Gastroesophageal sphincter (tissue), 3 donors: ENCODE data around the gene CDKN2AIPNL.

Source experiments
- EP300 ChIP-seq: sonication (generic); formaldehyde crosslinking; IDR thresholded peaks from one replicate; pipeline ENCODE4 v1.6.1; 2017; ENCODE audit warnings: antibody characterized with exemption, mild to moderate bottlenecking
- POLR2A ChIP-seq, 2 donors: fragments of 450-650 bp; IDR thresholded peaks; one replicate each; pipeline ENCODE4 v1.6.1; 2017; ENCODE audit warnings: antibody characterized with exemption in 2 of 2, mild to moderate bottlenecking in 2 of 2, moderate library complexity in 1 of 2
- TF ChIP-seq, protein P1 (sequence below), 4 experiments: fragments of 200-600 bp in 2 of 4; fragments of 450-650 bp in 2 of 4; sonication (generic) in 1 of 4; IDR thresholded peaks; one replicate each; pipeline ENCODE4 v1.5.1; 2017 to 2019; ENCODE audit warnings: antibody characterized with exemption in 4 of 4, mild to moderate bottlenecking in 2 of 4, moderate library complexity in 2 of 4

DNA sequence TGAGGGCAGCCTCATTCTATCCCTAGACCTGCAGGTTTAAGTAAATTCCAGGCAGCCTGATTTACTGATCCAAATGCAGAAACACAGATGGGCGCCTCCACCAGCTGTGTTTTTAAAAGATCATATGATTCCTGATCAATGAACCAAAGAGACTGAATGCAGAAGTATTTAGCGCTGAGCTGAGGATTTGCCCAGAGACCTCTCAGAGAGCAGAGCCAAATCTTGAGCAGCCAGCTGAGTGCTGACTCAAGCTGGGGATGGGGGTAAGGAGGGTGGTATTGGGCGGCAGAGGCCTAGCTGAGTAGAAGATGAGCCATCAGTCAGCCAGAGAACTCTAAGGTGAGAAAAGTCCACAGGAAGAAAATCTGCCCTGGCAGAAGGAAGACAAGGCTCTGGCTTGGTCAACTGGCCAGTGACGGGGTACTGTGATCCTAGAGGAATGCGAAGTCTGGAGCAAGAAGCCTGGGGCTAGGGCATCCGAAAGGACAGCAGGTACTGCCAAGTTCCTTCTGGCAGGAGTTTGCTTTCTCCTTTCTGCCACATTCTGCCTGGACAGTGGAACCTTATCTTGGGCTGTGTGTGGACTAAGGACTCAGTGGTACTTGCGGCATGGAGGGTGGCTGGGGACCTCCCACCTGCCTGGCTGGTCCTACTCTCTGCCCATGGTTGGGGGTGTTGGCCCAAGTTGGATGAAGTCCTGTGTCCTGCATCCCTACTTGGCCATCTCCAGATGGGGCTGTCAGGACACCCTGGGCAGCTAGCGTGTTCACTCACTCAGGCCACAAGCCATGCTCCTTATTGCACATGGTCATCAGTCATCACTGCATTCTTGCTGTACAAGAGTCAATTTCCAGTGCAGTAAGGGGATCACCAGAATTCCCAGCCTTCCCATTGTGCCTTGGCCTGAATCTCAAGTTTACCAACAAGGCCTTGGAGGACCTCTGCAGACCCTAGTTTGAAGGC, 34.5 kb upstream of the CDKN2AIPNL start:
- TF ChIP-seq POLR2A (IDR thresholded peaks at IDR 0.05) (no peak), EP300 (no peak)
- TF ChIP-seq, protein P1, sequence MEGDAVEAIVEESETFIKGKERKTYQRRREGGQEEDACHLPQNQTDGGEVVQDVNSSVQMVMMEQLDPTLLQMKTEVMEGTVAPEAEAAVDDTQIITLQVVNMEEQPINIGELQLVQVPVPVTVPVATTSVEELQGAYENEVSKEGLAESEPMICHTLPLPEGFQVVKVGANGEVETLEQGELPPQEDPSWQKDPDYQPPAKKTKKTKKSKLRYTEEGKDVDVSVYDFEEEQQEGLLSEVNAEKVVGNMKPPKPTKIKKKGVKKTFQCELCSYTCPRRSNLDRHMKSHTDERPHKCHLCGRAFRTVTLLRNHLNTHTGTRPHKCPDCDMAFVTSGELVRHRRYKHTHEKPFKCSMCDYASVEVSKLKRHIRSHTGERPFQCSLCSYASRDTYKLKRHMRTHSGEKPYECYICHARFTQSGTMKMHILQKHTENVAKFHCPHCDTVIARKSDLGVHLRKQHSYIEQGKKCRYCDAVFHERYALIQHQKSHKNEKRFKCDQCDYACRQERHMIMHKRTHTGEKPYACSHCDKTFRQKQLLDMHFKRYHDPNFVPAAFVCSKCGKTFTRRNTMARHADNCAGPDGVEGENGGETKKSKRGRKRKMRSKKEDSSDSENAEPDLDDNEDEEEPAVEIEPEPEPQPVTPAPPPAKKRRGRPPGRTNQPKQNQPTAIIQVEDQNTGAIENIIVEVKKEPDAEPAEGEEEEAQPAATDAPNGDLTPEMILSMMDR (IDR thresholded peaks at IDR 0.05), result no peak
